Fibroblast of villous mesenchyme (primary cell): ENCODE results near the gene FRMPD2. TPM values are rescaled to one million over a fixed set of nuclear protein-coding genes. Genes with fewer than 3 reads are reported as not detected.
"Not testable (repeated sequence)": the region's sequence is repeated elsewhere in the genome, so short reads cannot be mapped to it uniquely, and the experiment has no call there.

Experiments used
- DNase-seq: peaks from one replicate; pipeline ENCODE4 v3.0.0-alpha.2; 2010; ENCODE audit warnings: low read depth
- H3K4me3 ChIP-seq: 2 replicates; pipeline ENCODE4 v1.5.1; 2011; ENCODE audit warnings: low read depth, mild to moderate bottlenecking, low read length
- total RNA-seq: library from RNA; depleted of rRNA; stranded (reverse); fragments of >200 nt; gene quantifications from 2 replicates; pipeline ENCODE4 v1.2.3, GENCODE V29; 2012
- TF ChIP-seq, protein P1 (sequence below): IDR thresholded peaks from 2 replicates; pipeline ENCODE4 v1.5.1; 2012; ENCODE audit warnings: low read depth, mild to moderate bottlenecking, low read length; ENCODE audit not compliant: insufficient read depth

FRMPD2 gene
- total RNA-seq, 1 donor = under 0.01 TPM

DNA sequence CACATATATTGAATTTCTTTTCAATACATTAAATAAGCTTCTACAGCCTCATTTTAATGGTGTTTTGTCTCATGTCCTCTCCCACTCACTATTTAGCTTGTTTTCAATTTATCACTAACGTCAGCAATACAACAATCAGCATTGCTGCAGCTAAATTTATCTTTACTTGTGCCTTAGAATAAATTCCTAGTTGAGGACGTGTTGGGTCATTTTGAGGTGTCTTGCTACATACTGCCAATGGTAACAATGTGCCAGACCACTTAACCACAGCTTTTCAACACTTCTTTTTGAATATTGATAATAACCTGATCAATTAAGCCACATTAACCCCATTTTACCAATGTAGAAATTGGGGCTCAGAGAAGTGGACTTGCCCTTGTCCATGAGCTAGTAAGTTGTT, 26.0 kb downstream of the FRMPD2 start:
- no peak for DNase-seq
- H3K4me3 ChIP-seq = no peak overlapping the region
- TF ChIP-seq, protein P1, sequence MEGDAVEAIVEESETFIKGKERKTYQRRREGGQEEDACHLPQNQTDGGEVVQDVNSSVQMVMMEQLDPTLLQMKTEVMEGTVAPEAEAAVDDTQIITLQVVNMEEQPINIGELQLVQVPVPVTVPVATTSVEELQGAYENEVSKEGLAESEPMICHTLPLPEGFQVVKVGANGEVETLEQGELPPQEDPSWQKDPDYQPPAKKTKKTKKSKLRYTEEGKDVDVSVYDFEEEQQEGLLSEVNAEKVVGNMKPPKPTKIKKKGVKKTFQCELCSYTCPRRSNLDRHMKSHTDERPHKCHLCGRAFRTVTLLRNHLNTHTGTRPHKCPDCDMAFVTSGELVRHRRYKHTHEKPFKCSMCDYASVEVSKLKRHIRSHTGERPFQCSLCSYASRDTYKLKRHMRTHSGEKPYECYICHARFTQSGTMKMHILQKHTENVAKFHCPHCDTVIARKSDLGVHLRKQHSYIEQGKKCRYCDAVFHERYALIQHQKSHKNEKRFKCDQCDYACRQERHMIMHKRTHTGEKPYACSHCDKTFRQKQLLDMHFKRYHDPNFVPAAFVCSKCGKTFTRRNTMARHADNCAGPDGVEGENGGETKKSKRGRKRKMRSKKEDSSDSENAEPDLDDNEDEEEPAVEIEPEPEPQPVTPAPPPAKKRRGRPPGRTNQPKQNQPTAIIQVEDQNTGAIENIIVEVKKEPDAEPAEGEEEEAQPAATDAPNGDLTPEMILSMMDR = no peak

DNA sequence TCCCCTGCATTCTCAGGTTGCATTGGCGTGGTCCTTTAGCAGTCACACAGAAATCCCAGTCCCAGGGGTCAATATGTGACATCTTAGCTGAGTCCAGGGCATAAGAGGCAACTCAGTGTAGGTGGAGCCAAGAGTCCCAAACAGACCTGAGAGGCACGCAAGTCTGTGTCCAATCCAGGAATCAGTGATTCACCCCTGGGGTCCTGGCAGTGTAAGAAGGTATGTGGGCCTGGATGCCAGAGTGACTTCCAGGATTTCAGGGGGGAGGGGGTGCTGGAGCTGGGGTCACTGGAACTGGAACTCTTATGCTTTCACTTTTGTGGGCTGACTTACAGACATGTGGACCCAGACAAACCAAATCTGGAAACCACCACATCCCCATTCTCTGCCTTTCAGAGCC, 26.8 kb downstream of the FRMPD2 start:
- no peak for DNase-seq
- no peak overlapping the region for H3K4me3 ChIP-seq
- TF ChIP-seq, protein P1 = no peak

DNA sequence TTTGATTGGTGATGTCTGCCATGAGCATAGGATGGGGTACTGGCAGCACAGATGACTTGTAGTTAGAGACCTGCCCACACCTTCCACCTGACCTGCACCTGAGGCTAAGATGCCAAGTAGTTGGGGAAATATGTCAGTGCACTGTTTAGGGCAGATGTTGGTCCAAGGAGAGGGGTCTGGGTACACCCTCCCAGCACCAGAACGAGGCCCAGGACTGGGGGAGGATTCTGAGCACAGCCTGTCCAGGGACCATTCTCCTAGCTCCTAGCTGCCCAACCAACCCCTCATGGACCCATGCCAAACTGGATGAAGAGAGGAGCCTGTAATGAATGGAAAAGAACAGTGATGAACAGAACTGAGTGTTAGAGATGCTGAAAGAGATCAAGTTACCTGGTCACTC, 28.0 kb downstream of the FRMPD2 start:
- no peak for DNase-seq
- H3K4me3 ChIP-seq = no peak overlapping the region
- TF ChIP-seq, protein P1 = no peak

DNA sequence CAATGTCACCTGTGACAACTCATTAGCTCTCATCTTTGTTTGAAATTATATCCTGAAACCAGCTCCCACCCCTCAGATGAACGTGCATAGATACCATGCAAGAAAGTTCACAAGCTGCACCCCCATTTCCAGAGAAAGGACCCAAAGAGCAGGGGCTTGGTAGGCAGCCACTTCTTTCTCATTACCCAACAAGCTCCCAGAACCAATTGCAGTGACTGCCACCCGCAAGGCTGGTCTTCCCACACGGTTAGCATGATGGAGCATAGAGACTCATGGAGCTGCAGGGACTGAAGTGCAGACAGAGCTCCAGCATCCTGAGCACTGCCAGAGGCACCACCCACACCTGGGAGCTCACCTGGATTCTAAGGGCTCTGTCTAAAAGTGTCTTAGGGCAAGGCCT, 28.5 kb downstream of the FRMPD2 start:
- no peak overlapping the region for H3K4me3 ChIP-seq
- TF ChIP-seq, protein P1 = no peak
- no peak for DNase-seq

DNA sequence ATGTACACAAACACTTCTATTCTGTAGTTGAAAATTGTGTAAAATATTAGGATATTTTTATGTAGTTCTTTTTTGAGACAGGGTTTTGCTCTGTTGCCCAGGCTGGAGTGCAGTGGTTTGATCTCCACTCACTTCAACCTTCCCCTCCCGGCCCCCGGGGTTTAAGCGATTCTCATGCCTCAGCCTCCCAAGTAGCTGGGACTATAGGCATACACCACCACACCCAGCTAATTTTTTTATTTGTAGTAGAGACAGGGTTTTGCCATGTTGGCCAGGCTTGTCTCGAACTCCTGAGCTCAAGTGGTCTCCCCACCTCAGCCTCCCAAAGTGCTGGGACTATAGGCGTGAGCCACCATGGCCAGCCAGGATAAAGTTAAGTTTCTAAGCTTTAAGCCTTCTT, 30.6 kb downstream of the FRMPD2 start:
- not testable (repeated sequence) for DNase-seq, H3K4me3 ChIP-seq

DNA sequence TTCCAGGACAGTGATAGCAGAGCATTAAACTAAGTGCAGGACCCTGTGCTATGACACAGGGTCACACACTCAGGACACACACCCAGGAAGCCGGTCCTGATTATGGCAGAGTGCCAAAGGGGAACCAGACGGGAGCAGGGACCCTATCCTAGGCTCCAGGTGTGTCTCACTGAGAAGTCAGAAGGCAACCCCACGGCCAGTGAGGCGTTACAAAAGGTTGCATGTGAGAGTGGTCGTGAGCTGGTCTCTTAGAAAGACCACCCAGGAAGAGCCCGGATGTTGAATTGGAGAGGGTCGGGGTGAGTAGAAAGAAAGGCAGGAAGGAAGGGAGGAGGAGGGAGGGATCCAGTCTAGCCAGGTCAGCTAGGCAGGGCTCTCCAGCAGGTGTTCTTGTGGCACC, 31.0 kb downstream of the FRMPD2 start:
- TF ChIP-seq, protein P1 = no peak
- no peak overlapping the region for H3K4me3 ChIP-seq
- no peak for DNase-seq

DNA sequence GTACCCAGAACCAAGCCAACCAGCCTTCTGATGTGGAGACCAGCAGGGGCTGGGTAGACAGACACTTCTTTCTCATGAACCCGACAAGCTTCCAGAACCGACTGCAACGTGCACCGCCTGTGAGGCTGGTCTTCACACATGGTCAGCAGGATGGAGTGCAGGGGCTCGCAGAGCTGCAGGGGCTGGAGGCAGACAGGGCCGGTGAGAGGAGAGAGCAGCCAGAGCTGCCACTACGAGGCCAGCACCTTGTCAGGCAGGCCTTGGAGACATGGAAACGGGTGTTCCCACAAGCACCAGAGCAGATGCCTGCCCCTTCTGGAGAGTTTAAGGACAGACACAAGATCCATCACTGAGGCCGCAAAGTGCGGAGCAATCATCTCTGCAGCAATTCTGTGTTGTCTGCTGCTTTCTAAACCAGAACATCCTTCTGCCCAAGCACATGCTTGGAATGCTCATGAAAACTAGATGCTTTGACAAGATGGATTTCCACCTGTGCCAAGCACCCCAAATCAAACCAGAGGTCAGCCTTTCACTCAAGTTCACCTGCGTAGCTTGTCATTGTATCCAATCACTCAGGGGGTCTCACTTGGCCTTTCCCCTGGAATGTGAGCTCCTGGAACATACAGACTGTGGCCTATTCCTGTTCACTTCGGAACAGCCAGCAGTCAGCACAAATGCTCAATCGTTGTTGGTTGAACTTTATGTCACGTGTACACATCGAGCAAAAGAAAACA, 32.2 kb downstream of the FRMPD2 start:
- no peak for DNase-seq
- no peak overlapping the region for H3K4me3 ChIP-seq
- TF ChIP-seq, protein P1 = no peak
